Adrenal gland (tissue), 5 donors: ENCODE measurements around the gene NABP2.

Experiments
- POLR2A ChIP-seq, 2 donors: fragments of 450-650 bp; IDR thresholded peaks; one replicate each; pipeline ENCODE4 v1.6.1; 2017; ENCODE audit warnings: antibody characterized with exemption in 2 of 2, mild to moderate bottlenecking in 2 of 2, moderate library complexity in 1 of 2
- TF ChIP-seq, protein P1 (sequence below), 6 experiments: fragments of 450-650 bp in 4 of 6; fragments of 200-600 bp in 2 of 6; sonication (generic) in 1 of 6; IDR thresholded peaks; 1 replicate in 5 of 6; 2 replicates in 1 of 6; pipeline versions ENCODE4 v1.5.1 to v1.8.0; 2016 to 2021; ENCODE audit warnings: antibody characterized with exemption in 6 of 6, mild to moderate bottlenecking in 2 of 6, moderate library complexity in 1 of 6
- donor health status: DM: no; HTN: no; CAD: no.

DNA sequence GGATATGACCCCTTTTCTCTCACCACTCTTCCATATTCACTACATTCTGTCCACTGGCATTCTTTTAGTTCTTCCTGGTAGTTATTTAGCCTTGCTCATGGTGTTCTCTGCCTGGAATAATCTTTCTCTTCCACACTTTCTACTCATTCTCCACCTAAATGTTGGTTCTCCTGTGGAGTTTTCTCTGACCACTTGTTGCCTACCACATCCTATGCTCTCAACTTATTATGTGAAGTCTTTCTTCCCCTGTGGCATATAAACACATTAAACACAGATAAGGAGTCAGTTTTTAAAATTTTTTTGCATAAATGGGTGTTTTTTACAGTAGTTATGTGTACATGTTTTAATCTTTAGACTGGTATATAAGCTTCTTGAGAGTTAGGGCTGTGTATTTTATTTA lies 31.6 kb upstream of the NABP2 start:
- TF ChIP-seq, protein P1, sequence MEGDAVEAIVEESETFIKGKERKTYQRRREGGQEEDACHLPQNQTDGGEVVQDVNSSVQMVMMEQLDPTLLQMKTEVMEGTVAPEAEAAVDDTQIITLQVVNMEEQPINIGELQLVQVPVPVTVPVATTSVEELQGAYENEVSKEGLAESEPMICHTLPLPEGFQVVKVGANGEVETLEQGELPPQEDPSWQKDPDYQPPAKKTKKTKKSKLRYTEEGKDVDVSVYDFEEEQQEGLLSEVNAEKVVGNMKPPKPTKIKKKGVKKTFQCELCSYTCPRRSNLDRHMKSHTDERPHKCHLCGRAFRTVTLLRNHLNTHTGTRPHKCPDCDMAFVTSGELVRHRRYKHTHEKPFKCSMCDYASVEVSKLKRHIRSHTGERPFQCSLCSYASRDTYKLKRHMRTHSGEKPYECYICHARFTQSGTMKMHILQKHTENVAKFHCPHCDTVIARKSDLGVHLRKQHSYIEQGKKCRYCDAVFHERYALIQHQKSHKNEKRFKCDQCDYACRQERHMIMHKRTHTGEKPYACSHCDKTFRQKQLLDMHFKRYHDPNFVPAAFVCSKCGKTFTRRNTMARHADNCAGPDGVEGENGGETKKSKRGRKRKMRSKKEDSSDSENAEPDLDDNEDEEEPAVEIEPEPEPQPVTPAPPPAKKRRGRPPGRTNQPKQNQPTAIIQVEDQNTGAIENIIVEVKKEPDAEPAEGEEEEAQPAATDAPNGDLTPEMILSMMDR (IDR thresholded peaks at IDR 0.05), result no peak
- no peak for TF ChIP-seq POLR2A (IDR thresholded peaks at IDR 0.05)
